HCT116 (cell line): ENCODE data around the gene NKAIN4.

ENCODE experiments used
- CEBPB ChIP-seq: IDR thresholded peaks from 2 replicates; pipeline ENCODE4 v1.6.1; 2012; ENCODE audit warnings: low read depth
- EZH2 ChIP-seq: fragments of 200-600 bp; sonication (generic); IDR thresholded peaks from 2 replicates; pipeline ENCODE4 v1.6.1; 2017; ENCODE audit warnings: antibody characterized with exemption, mixed run types
- JUND ChIP-seq: IDR thresholded peaks from 2 replicates; pipeline ENCODE4 v1.6.1; 2012
- POLR2A ChIP-seq: IDR thresholded peaks from 2 replicates; pipeline ENCODE4 v1.7.0; 2011; ENCODE audit warnings: borderline replicate concordance; ENCODE audit not compliant: insufficient read depth, insufficient read length; ENCODE audit errors: extremely low read depth
- POLR2AphosphoS5 ChIP-seq: IDR thresholded peaks from 2 replicates; pipeline ENCODE4 v1.6.1; 2011; ENCODE audit warnings: mild to moderate bottlenecking, low read depth, low read length, moderate library complexity
- YY1 ChIP-seq: IDR thresholded peaks from 2 replicates; pipeline ENCODE4 v1.6.1; 2011; ENCODE audit warnings: low read length, low read depth, moderate library complexity, mild to moderate bottlenecking; ENCODE audit not compliant: insufficient replicate concordance; ENCODE audit errors: extremely low read depth
- ZNF274 ChIP-seq: fragments of 200-500 bp; sonication (Bioruptor generic); IDR thresholded peaks from 2 replicates; pipeline ENCODE4 v1.6.1; 2014; ENCODE audit warnings: mild to moderate bottlenecking, low read depth, low read length, inconsistent platforms
- TF ChIP-seq, protein P1 (sequence below): IDR thresholded peaks from 2 replicates; pipeline ENCODE4 v1.6.1; 2012
- TF ChIP-seq, protein P2 (sequence below), 3 experiments: fragments of 200-600 bp in 1 of 3; sonication (generic) in 1 of 3; IDR thresholded peaks in 2 of 3; conservative IDR thresholded peaks in 1 of 3; 2 replicates each; pipeline ENCODE4 v1.5.1; 2012 to 2017; ENCODE audit warnings: low read depth in 2 of 3, low read length in 2 of 3, antibody characterized with exemption in 1 of 3, borderline replicate concordance in 1 of 3, control low read depth in 1 of 3, mild to moderate bottlenecking in 1 of 3, mixed read lengths in 1 of 3, mixed run types in 1 of 3, moderate library complexity in 1 of 3; ENCODE audit not compliant: insufficient read depth in 1 of 3

DNA sequence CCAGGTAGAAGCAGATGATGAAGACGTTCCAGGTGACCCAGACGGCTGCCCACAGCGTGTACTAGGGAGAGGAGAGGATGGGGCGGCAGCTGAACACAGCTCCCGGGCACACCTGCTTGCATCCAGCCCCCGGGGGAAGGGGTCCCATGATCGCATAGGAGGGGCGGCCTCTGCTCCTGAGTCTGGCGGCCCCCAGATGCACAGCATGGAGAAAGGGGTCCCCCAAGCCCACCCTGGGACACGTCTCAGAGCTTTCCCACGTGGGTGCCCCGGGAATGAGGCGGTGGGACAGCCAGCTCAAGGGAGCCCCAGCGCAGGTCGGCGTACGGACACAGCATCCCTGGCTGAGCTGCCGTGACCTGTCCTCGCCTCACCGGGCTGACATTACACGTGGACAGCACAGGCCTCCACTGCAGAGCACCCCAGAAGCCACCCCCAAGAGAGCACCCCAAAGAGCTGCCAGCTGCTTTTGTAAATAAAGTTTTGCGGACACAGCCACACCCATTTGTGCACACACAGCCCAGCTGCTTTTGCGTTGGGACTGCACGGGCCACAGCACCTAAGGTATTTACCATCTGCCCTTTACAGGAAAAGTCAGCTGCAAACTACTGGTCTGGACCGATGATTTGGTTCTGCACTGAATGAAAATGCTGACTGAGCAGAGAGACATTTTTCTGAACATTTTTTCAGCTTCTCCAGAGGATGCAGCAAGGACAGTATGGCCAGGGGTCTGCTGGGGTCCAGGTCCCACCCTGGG, 5.2 kb downstream of the NKAIN4 start:
- TF ChIP-seq, protein P1, sequence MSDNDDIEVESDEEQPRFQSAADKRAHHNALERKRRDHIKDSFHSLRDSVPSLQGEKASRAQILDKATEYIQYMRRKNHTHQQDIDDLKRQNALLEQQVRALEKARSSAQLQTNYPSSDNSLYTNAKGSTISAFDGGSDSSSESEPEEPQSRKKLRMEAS: no peak
- no peak for TF ChIP-seq YY1
- no peak for TF ChIP-seq POLR2AphosphoS5
- TF ChIP-seq ZNF274: no peak
- TF ChIP-seq, protein P2, sequence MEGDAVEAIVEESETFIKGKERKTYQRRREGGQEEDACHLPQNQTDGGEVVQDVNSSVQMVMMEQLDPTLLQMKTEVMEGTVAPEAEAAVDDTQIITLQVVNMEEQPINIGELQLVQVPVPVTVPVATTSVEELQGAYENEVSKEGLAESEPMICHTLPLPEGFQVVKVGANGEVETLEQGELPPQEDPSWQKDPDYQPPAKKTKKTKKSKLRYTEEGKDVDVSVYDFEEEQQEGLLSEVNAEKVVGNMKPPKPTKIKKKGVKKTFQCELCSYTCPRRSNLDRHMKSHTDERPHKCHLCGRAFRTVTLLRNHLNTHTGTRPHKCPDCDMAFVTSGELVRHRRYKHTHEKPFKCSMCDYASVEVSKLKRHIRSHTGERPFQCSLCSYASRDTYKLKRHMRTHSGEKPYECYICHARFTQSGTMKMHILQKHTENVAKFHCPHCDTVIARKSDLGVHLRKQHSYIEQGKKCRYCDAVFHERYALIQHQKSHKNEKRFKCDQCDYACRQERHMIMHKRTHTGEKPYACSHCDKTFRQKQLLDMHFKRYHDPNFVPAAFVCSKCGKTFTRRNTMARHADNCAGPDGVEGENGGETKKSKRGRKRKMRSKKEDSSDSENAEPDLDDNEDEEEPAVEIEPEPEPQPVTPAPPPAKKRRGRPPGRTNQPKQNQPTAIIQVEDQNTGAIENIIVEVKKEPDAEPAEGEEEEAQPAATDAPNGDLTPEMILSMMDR (IDR thresholded peaks at IDR 0.05 in 2 of 3, conservative IDR thresholded peaks at IDR 0.05 in 1 of 3; ENCODE audit: borderline replicate concordance in 1 of 3, insufficient read depth in 1 of 3, low read depth in 2 of 3, low read length in 2 of 3): no peak
- no peak for TF ChIP-seq CEBPB
- TF ChIP-seq JUND: no peak
- TF ChIP-seq EZH2: no peak
- no peak for TF ChIP-seq POLR2A
